Osteocyte (in vitro differentiated cells): ENCODE data around the gene KIAA1958. TPM values are rescaled to one million over a fixed set of nuclear protein-coding genes. Genes with fewer than 3 reads are reported as not detected.

Source experiments
- DNase-seq: peaks from one replicate; pipeline ENCODE4 v3.0.0; 2021; ENCODE audit warnings: mixed read lengths; ENCODE audit not compliant: unreplicated experiment; ENCODE audit errors: extremely low spot score
- H3K27ac Mint-ChIP-seq: one replicate; pipeline ENCODE4 v1.8.0; 2021; ENCODE audit warnings: mild to moderate bottlenecking, mixed read lengths; ENCODE audit not compliant: unreplicated experiment
- H3K27me3 Mint-ChIP-seq: one replicate; pipeline ENCODE4 v1.8.0; 2021; ENCODE audit warnings: mixed read lengths; ENCODE audit not compliant: unreplicated experiment
- H3K36me3 Mint-ChIP-seq: one replicate; pipeline ENCODE4 v1.8.0; 2021; ENCODE audit warnings: mixed read lengths; ENCODE audit not compliant: unreplicated experiment
- H3K4me1 Mint-ChIP-seq: one replicate; pipeline ENCODE4 v1.8.0; 2021; ENCODE audit warnings: mixed read lengths; ENCODE audit not compliant: unreplicated experiment
- H3K4me3 Mint-ChIP-seq: one replicate; pipeline ENCODE4 v1.8.0; 2021; ENCODE audit warnings: mild to moderate bottlenecking, moderate library complexity, mixed read lengths; ENCODE audit not compliant: unreplicated experiment
- H3K9me3 Mint-ChIP-seq: one replicate; pipeline ENCODE4 v1.8.0; 2021; ENCODE audit warnings: mixed read lengths; ENCODE audit not compliant: unreplicated experiment
- CTCF ChIP-seq: fragments of 200-600 bp; sonication (generic); IDR thresholded peaks from 2 replicates; pipeline ENCODE4 v1.5.0; 2021; ENCODE audit warnings: antibody characterized with exemption, mild to moderate bottlenecking, moderate library complexity
- total RNA-seq: library from RNA; stranded (reverse); gene quantifications from 2 replicates; pipeline ENCODE4 v1.2.1, GENCODE V29; 2021

KIAA1958 gene
- total RNA-seq, 1 donor from 2014 or later = 4.9 TPM

GRCh38 chr9:112562235-112562958, 75.8 kb downstream of the KIAA1958 start:
- no peak overlapping the region for H3K4me3 Mint-ChIP-seq
- H3K27me3 Mint-ChIP-seq = no peaks in the 10 kb centered on the region
- DNase-seq = no peak
- peaks cover 8% of the 10 kb centered on the region for H3K9me3 Mint-ChIP-seq
- TF ChIP-seq CTCF = no peak
- H3K4me1 Mint-ChIP-seq = no peaks in the 10 kb centered on the region
- H3K36me3 Mint-ChIP-seq = no peaks in the 10 kb centered on the region
- no peak overlapping the region for H3K27ac Mint-ChIP-seq

GRCh38 chr9:112569186-112569585, 82.6 kb downstream of the KIAA1958 start:
- no peaks in the 10 kb centered on the region for H3K27me3 Mint-ChIP-seq
- H3K27ac Mint-ChIP-seq = no peak overlapping the region
- no peak for TF ChIP-seq CTCF
- no peak overlapping the region for H3K4me3 Mint-ChIP-seq
- H3K4me1 Mint-ChIP-seq = no peaks in the 10 kb centered on the region
- no peak for DNase-seq
- H3K36me3 Mint-ChIP-seq = peaks cover 1% of the 10 kb centered on the region
- peaks cover 4% of the 10 kb centered on the region for H3K9me3 Mint-ChIP-seq

GRCh38 chr9:112570671-112571167, 84.1 kb downstream of the KIAA1958 start:
- no peak for TF ChIP-seq CTCF
- H3K27me3 Mint-ChIP-seq = no peaks in the 10 kb centered on the region
- peaks cover 14% of the 10 kb centered on the region for H3K36me3 Mint-ChIP-seq
- H3K27ac Mint-ChIP-seq = no peak overlapping the region
- no peak overlapping the region for H3K4me3 Mint-ChIP-seq
- no peak for DNase-seq
- H3K9me3 Mint-ChIP-seq = peaks cover 6% of the 10 kb centered on the region
- H3K4me1 Mint-ChIP-seq = no peaks in the 10 kb centered on the region

GRCh38 chr9:112571624-112572355, 85.2 kb downstream of the KIAA1958 start:
- Mint-ChIP-seq H3K4me1 (no peaks in the 10 kb centered on the region), H3K27me3 (no peaks in the 10 kb centered on the region), H3K4me3 (no peak overlapping the region), H3K36me3 (peaks cover 16% of the 10 kb centered on the region), H3K27ac (no peak overlapping the region), H3K9me3 (peaks cover 8% of the 10 kb centered on the region)
- no peak for DNase-seq
- no peak for TF ChIP-seq CTCF

- H3K4me1 Mint-ChIP-seq = no peaks in the 10 kb centered on the region
- TF ChIP-seq CTCF = no peak
- no peaks in the 10 kb centered on the region for H3K27me3 Mint-ChIP-seq
- no peak for DNase-seq
- peaks cover 16% of the 10 kb centered on the region for H3K36me3 Mint-ChIP-seq
- peaks cover 8% of the 10 kb centered on the region for H3K9me3 Mint-ChIP-seq
- no peak overlapping the region for H3K27ac Mint-ChIP-seq
- H3K4me3 Mint-ChIP-seq = no peak overlapping the region
Measured at GRCh38 chr9:112572416-112572815, 85.8 kb downstream of the KIAA1958 start.
